ENCODE measurements around the gene CADM1.

The CADM1 gene

DNA sequence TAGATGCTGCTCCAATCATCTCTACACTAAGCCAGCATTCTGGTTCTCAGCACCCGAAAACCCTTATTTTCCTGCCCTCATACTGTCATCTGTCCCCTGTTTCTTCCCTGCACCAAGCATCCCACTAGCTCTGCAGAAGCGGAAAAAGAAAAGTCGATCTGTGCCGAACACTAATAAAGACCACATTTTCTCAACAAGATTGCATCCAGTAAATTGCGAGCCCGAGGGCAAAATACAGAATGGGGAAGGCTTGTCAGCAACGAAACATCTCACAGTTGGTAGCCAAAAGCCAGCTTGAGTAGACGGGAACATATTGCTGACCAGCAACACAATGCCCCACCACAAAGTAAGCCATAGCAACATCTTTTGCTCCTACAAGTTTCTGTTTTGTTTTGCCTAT lies 227.4 kb downstream of the CADM1 start:
- no peak overlapping the region for H3K9ac ChIP-seq (ENCODE audit: low read length)
- H4K20me1 ChIP-seq (ENCODE audit: insufficient read depth, low read length), result no peaks in the 10 kb centered on the region
- H3K27me3 ChIP-seq (ENCODE audit: low read depth, low read length), result peaks cover 54% of the 10 kb centered on the region
- H3K4me2 ChIP-seq (ENCODE audit: low read length), result no peak overlapping the region
- H3K79me2 ChIP-seq (ENCODE audit: low read length), result no peaks in the 10 kb centered on the region
- H3K27ac ChIP-seq (ENCODE audit: low read length), result no peak overlapping the region
- H2AFZ ChIP-seq (ENCODE audit: low read depth, low read length), result no peak overlapping the region
- H3K9me3 ChIP-seq (ENCODE audit: insufficient read depth, low read length), result no peaks in the 10 kb centered on the region; the same call in 1 of the 2 replicates
- H3K36me3 ChIP-seq (replicated peaks; ENCODE audit: low read depth, low read length), result no peaks in the 10 kb centered on the region
- H3K4me1 ChIP-seq (ENCODE audit: low read length), result no peaks in the 10 kb centered on the region
- no peak overlapping the region for H3K4me3 ChIP-seq (ENCODE audit: low read length)
- no peak for TF ChIP-seq EZH2phosphoT487 (IDR thresholded peaks at IDR 0.05; ENCODE audit: low read depth)
- TF ChIP-seq, protein P1, sequence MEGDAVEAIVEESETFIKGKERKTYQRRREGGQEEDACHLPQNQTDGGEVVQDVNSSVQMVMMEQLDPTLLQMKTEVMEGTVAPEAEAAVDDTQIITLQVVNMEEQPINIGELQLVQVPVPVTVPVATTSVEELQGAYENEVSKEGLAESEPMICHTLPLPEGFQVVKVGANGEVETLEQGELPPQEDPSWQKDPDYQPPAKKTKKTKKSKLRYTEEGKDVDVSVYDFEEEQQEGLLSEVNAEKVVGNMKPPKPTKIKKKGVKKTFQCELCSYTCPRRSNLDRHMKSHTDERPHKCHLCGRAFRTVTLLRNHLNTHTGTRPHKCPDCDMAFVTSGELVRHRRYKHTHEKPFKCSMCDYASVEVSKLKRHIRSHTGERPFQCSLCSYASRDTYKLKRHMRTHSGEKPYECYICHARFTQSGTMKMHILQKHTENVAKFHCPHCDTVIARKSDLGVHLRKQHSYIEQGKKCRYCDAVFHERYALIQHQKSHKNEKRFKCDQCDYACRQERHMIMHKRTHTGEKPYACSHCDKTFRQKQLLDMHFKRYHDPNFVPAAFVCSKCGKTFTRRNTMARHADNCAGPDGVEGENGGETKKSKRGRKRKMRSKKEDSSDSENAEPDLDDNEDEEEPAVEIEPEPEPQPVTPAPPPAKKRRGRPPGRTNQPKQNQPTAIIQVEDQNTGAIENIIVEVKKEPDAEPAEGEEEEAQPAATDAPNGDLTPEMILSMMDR (IDR thresholded peaks at IDR 0.05; ENCODE audit: low read depth, low read length), result no peak

- TF ChIP-seq, protein P1 (IDR thresholded peaks at IDR 0.05; ENCODE audit: low read depth, low read length), result no peak
- no peak for TF ChIP-seq EZH2phosphoT487 (IDR thresholded peaks at IDR 0.05; ENCODE audit: low read depth)
- no peaks in the 10 kb centered on the region for H4K20me1 ChIP-seq (ENCODE audit: insufficient read depth, low read length)
- no peak overlapping the region for H2AFZ ChIP-seq (ENCODE audit: low read depth, low read length)
- H3K4me2 ChIP-seq (ENCODE audit: low read length), result no peak overlapping the region
- H3K79me2 ChIP-seq (ENCODE audit: low read length), result no peaks in the 10 kb centered on the region
- H3K9ac ChIP-seq (ENCODE audit: low read length), result no peak overlapping the region
- no peak overlapping the region for H3K27ac ChIP-seq (ENCODE audit: low read length)
- H3K36me3 ChIP-seq (replicated peaks; ENCODE audit: low read depth, low read length), result no peaks in the 10 kb centered on the region
- H3K4me3 ChIP-seq (ENCODE audit: low read length), result no peak overlapping the region
- peaks cover 49% of the 10 kb centered on the region for H3K27me3 ChIP-seq (ENCODE audit: low read depth, low read length)
- H3K9me3 ChIP-seq (ENCODE audit: insufficient read depth, low read length), result no peaks in the 10 kb centered on the region; the same call in 1 of the 2 replicates
- no peaks in the 10 kb centered on the region for H3K4me1 ChIP-seq (ENCODE audit: low read length)
Measured at GRCh38 chr11:115276191-115276590, 228.0 kb downstream of the CADM1 start.

DNA sequence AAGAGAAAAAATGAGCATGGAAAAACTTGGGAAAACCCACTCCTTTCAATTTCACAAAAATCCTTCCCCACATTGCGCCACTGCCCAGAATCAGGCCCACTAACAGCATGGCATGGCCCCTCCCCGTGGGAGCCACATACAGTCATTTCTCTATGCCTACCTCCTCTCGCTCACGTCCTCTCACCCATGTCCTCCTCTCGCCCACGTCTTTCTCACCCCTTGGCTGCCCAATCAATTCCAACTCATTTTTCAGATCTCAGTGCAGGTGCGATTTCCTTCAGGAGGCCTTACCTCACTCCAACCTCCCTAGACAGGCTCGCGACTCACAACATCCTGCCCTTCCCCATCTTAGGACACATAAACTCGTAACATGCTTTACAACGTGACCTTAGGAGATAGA lies 229.2 kb downstream of the CADM1 start:
- Histone ChIP-seq H3K4me3 (ENCODE audit: low read length) (no peak overlapping the region), H2AFZ (ENCODE audit: low read depth, low read length) (no peak overlapping the region), H3K36me3 (replicated peaks; ENCODE audit: low read depth, low read length) (no peaks in the 10 kb centered on the region), H3K27ac (ENCODE audit: low read length) (no peak overlapping the region), H3K9me3 (ENCODE audit: insufficient read depth, low read length) (no peaks in the 10 kb centered on the region; the same call in 1 of the 2 replicates), H3K4me2 (ENCODE audit: low read length) (no peak overlapping the region), H3K79me2 (ENCODE audit: low read length) (no peaks in the 10 kb centered on the region), H3K4me1 (ENCODE audit: low read length) (no peaks in the 10 kb centered on the region), H3K9ac (ENCODE audit: low read length) (no peak overlapping the region), H3K27me3 (ENCODE audit: low read depth, low read length) (peaks cover 44% of the 10 kb centered on the region), H4K20me1 (ENCODE audit: insufficient read depth, low read length) (no peaks in the 10 kb centered on the region)
- TF ChIP-seq, protein P1 (IDR thresholded peaks at IDR 0.05; ENCODE audit: low read depth, low read length), result no peak
- TF ChIP-seq EZH2phosphoT487 (IDR thresholded peaks at IDR 0.05; ENCODE audit: low read depth), result no peak

DNA sequence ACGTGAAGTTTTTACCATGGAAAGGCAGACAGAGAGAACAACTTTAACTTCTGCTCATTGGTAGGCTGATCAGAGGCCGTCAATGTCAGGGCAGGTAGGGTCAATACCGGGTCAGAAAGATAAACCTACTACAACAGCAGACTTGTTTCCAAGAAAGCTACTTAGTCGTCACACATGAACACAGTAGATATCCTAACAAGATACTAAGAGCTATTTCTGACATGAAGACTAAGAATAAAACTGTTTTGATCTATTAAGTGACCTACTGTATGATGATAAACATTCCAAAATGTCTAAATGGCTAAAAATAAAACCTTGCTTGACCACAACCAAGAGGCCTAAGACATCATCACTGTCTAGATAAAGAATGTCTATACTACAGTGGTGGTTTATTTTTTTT lies 231.3 kb downstream of the CADM1 start:
- H3K4me2 ChIP-seq (ENCODE audit: low read length), result no peak overlapping the region
- H3K4me1 ChIP-seq (ENCODE audit: low read length), result no peaks in the 10 kb centered on the region
- H3K27me3 ChIP-seq (ENCODE audit: low read depth, low read length), result peaks cover 32% of the 10 kb centered on the region
- H4K20me1 ChIP-seq (ENCODE audit: insufficient read depth, low read length), result no peaks in the 10 kb centered on the region
- no peaks in the 10 kb centered on the region for H3K9me3 ChIP-seq (ENCODE audit: insufficient read depth, low read length)
- H3K79me2 ChIP-seq (ENCODE audit: low read length), result no peaks in the 10 kb centered on the region
- no peaks in the 10 kb centered on the region for H3K36me3 ChIP-seq (replicated peaks; ENCODE audit: low read depth, low read length)
- TF ChIP-seq, protein P1 (IDR thresholded peaks at IDR 0.05; ENCODE audit: low read depth, low read length), result no peak
- TF ChIP-seq EZH2phosphoT487 (IDR thresholded peaks at IDR 0.05; ENCODE audit: low read depth), result no peak
- no peak overlapping the region for H3K4me3 ChIP-seq (ENCODE audit: low read length)
- H3K9ac ChIP-seq (ENCODE audit: low read length), result no peak overlapping the region
- H3K27ac ChIP-seq (ENCODE audit: low read length), result no peak overlapping the region
- H2AFZ ChIP-seq (ENCODE audit: low read depth, low read length), result no peak overlapping the region

All from OCI-LY3 (cell line).